Activated B cell treated with CpG ODN at 0.5 μM for 24 hours (primary cell): Measurements from ENCODE around the gene ULBP2. TPM values are rescaled to one million over a fixed set of nuclear protein-coding genes. Genes with fewer than 3 reads are reported as not detected.

ENCODE experiments used
- ATAC-seq: fragments of 200-7000 bp; cut with Tn5 transposase; one replicate; pipeline ENCODE4 v1.10.0; 2021; ENCODE audit warnings: low read depth, mild to moderate bottlenecking, moderate library complexity
- CTCF ChIA-PET: fragments of 350-600 bp; sonication (Branson Sonifier 250); formaldehyde crosslinking; loops from one replicate; lab custom pipeline; 2021; ENCODE audit warnings: antibody characterized with exemption; lab: Charles Lee
- POLR2A ChIA-PET: fragments of 350-600 bp; sonication (Branson Sonifier 250); formaldehyde crosslinking; loops from one replicate; lab custom pipeline; 2021; ENCODE audit warnings: antibody characterized with exemption; lab: Charles Lee
- DNase-seq: peaks from one replicate; pipeline ENCODE4 v3.0.0; 2022
- H3K27ac Mint-ChIP-seq: one replicate; pipeline ENCODE4 v1.8.0; 2020; ENCODE audit warnings: mixed read lengths
- H3K27me3 Mint-ChIP-seq: one replicate; pipeline ENCODE4 v1.8.0; 2021; ENCODE audit warnings: mixed read lengths
- H3K36me3 Mint-ChIP-seq: one replicate; pipeline ENCODE4 v1.8.0; 2021; ENCODE audit warnings: low read depth, mixed read lengths
- H3K4me1 Mint-ChIP-seq: one replicate; pipeline ENCODE4 v1.8.0; 2021; ENCODE audit warnings: mixed read lengths
- H3K4me3 Mint-ChIP-seq: one replicate; pipeline ENCODE4 v1.8.0; 2020; ENCODE audit warnings: mild to moderate bottlenecking, mixed read lengths
- H3K9me3 Mint-ChIP-seq: one replicate; pipeline ENCODE4 v1.8.0; 2020; ENCODE audit warnings: mixed read lengths
- intact Hi-C: fragments of 100-400 bp; cut with micrococcal nuclease; formaldehyde crosslinking; loops from one replicate; pipeline ENCODE4 v1.15.1; 2024
- total RNA-seq: library from RNA; stranded (reverse); gene quantifications from 2 replicates; pipeline ENCODE4 v1.2.3, GENCODE V29; 2022
- TF ChIP-seq, protein P1 (sequence below): fragments of 200-600 bp; IDR thresholded peaks from one replicate; pipeline ENCODE4 v1.8.0; 2022; ENCODE audit warnings: antibody characterized with exemption, mild to moderate bottlenecking

The ULBP2 gene
- total RNA-seq, 1 donor from 2014 or later = 0.29 TPM

DNA sequence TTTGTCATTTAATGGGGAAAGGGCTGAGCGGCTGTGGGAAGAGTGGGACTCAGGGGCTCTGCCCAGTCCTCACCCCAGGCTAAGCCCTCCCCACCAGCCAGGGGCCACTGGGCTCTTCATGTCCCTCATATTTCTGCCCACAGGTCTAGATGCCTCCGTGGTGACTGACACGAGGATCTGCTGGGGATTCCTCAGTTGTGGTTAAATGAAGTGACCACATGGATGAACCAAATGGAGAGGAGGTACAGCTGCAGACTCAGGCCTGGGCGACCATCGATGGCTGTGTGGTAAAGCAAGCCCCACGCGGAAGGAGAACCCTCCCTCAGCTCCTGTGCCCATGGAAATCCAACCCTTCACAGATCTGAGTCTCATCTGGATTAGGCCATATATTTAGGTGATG is 54.2 kb downstream of the ULBP2 start:
- DNase-seq (no peak), ATAC-seq (no peak)
- no peaks in the 10 kb centered on the region for H3K36me3 Mint-ChIP-seq
- TF ChIP-seq, protein P1, sequence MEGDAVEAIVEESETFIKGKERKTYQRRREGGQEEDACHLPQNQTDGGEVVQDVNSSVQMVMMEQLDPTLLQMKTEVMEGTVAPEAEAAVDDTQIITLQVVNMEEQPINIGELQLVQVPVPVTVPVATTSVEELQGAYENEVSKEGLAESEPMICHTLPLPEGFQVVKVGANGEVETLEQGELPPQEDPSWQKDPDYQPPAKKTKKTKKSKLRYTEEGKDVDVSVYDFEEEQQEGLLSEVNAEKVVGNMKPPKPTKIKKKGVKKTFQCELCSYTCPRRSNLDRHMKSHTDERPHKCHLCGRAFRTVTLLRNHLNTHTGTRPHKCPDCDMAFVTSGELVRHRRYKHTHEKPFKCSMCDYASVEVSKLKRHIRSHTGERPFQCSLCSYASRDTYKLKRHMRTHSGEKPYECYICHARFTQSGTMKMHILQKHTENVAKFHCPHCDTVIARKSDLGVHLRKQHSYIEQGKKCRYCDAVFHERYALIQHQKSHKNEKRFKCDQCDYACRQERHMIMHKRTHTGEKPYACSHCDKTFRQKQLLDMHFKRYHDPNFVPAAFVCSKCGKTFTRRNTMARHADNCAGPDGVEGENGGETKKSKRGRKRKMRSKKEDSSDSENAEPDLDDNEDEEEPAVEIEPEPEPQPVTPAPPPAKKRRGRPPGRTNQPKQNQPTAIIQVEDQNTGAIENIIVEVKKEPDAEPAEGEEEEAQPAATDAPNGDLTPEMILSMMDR = no peak
- intact Hi-C loops = no loop called here
- H3K4me3 Mint-ChIP-seq = no peak overlapping the region
- H3K27ac Mint-ChIP-seq = no peak overlapping the region
- H3K27me3 Mint-ChIP-seq = peaks cover 42% of the 10 kb centered on the region
- H3K4me1 Mint-ChIP-seq = peaks cover 11% of the 10 kb centered on the region
- no peaks in the 10 kb centered on the region for H3K9me3 Mint-ChIP-seq
- CTCF ChIA-PET = interaction anchor here (1.0 kb wide), 1 partner anchor 21 kb away, joined by 3 read pairs; no protein-coding TSS in a partner anchor
- POLR2A ChIA-PET = no interaction called here

Other genes starting within 250 kb of the ULBP2 start
- 34.6 and 42.0 TPM in 2 replicates for gene LATS1, start 223.9 kb upstream of the ULBP2 start, total RNA-seq
- gene NUP43, start 195.5 kb upstream of the ULBP2 start, total RNA-seq = 46.9 and 50.4 TPM in 2 replicates
- gene PCMT1, start 192.3 kb upstream of the ULBP2 start, total RNA-seq = 44.9 and 50.8 TPM in 2 replicates
- 0.29 TPM in 2 replicates for gene LRP11, start 77.7 kb upstream of the ULBP2 start, total RNA-seq
- not detected in 2 replicates for gene RAET1E, start 43.9 kb upstream of the ULBP2 start, total RNA-seq
- not detected in 2 replicates for gene RAET1G, start 18.9 kb upstream of the ULBP2 start, total RNA-seq
- 1.9 and 2.2 TPM in 2 replicates for gene ULBP1, start 21.9 kb downstream of the ULBP2 start, total RNA-seq
- gene RAET1L, start 83.5 kb downstream of the ULBP2 start, total RNA-seq = not detected in 2 replicates
- 0.46 and 0.80 TPM in 2 replicates for gene ULBP3, start 127.1 kb downstream of the ULBP2 start, total RNA-seq
- 0.11 and 0.32 TPM in 2 replicates for gene PPP1R14C, start 201.0 kb downstream of the ULBP2 start, total RNA-seq